EL (cell line): ENCODE results near the gene OSGIN1.
"Not testable (repeated sequence)": the region's sequence is repeated elsewhere in the genome, so short reads cannot be mapped to it uniquely, and the experiment has no call there.

Experiments
- DNase-seq: peaks from one replicate; pipeline ENCODE4 v3.0.0-alpha.2; 2016

Gene OSGIN1

GRCh38 chr16:83942074-83942473, 11.0 kb upstream of the OSGIN1 start:
- DNase-seq: no peak

GRCh38 chr16:83942815-83943515, 10.1 kb upstream of the OSGIN1 start:
- no peak for DNase-seq

- no peak for DNase-seq
Observed at GRCh38 chr16:83943516-83944050, 9.5 kb upstream of the OSGIN1 start.

GRCh38 chr16:83945587-83945986, 7.5 kb upstream of the OSGIN1 start:
- no peak for DNase-seq

GRCh38 chr16:83946154-83946780, 6.8 kb upstream of the OSGIN1 start:
- DNase-seq: no peak

- no peak for DNase-seq
Observed at GRCh38 chr16:83946781-83947566, 6.1 kb upstream of the OSGIN1 start.

GRCh38 chr16:83947642-83948234, 5.3 kb upstream of the OSGIN1 start:
- no peak for DNase-seq

- DNase-seq: no peak
Observed at GRCh38 chr16:83948914-83949723, 3.9 kb upstream of the OSGIN1 start.

- DNase-seq: no peak
Observed at GRCh38 chr16:83949724-83950001, 3.4 kb upstream of the OSGIN1 start.

GRCh38 chr16:83950862-83951399, 2.1 kb upstream of the OSGIN1 start:
- not testable (repeated sequence) for DNase-seq

- DNase-seq: no peak
Observed at GRCh38 chr16:83951544-83951943, 1.5 kb upstream of the OSGIN1 start.

- no peak for DNase-seq
Observed at GRCh38 chr16:83952587-83952939, 477 bp upstream of the OSGIN1 start.

- DNase-seq: peak; percentile 36
Observed at GRCh38 chr16:83953796-83954576, 946 bp downstream of the OSGIN1 start.

- peak; percentile 82 for DNase-seq
Observed at GRCh38 chr16:83954577-83955016, 1.6 kb downstream of the OSGIN1 start.

GRCh38 chr16:83955218-83956130, 2.4 kb downstream of the OSGIN1 start:
- DNase-seq: peak; percentile 21

- peak; percentile 76 for DNase-seq
Observed at GRCh38 chr16:83956336-83957289, 3.6 kb downstream of the OSGIN1 start.

GRCh38 chr16:83957296-83957855, 4.3 kb downstream of the OSGIN1 start:
- DNase-seq: no peak

- DNase-seq: no peak
Observed at GRCh38 chr16:83958137-83958845, 5.3 kb downstream of the OSGIN1 start.
